Skin epidermis (tissue), 12 donors: Measurements from ENCODE around the gene IFIT1B.
"Not testable (repeated sequence)": the region's sequence is repeated elsewhere in the genome, so short reads cannot be mapped to it uniquely, and the experiment has no call there.

Experiments used
- H3K27ac ChIP-seq, 21 experiments: fragments of 200-600 bp; sonication (generic) in 11 of 21; one replicate each; pipeline ENCODE4 v1.5.0; 2020; ENCODE audit warnings: mild to moderate bottlenecking in 3 of 21, inconsistent platforms in 2 of 21, moderate library complexity in 2 of 21
- H3K4me3 ChIP-seq, 7 experiments: fragments of 200-600 bp; sonication (generic) in 2 of 7; one replicate each; pipeline ENCODE4 v1.5.0; 2020; ENCODE audit warnings: inconsistent platforms in 2 of 7, mild to moderate bottlenecking in 2 of 7, moderate library complexity in 1 of 7

IFIT1B gene

GRCh38 chr10:89347701-89348457, 30.0 kb upstream of the IFIT1B start:
- no peak overlapping the region for H3K4me3 ChIP-seq
- peak overlapping the region in 13 of 21 experiments; percentile 5 to 76 (median 52) for H3K27ac ChIP-seq

- Histone ChIP-seq H3K4me3 (no peak overlapping the region), H3K27ac (peak overlapping the region in 7 of 21 experiments; percentile 3 to 76 (median 53))
Measured at GRCh38 chr10:89348481-89348880, 29.4 kb upstream of the IFIT1B start.

GRCh38 chr10:89348975-89349374, 28.9 kb upstream of the IFIT1B start:
- H3K27ac ChIP-seq = peak overlapping the region in 3 of 21 experiments; percentile 12 to 65 (median 52)
- no peak overlapping the region for H3K4me3 ChIP-seq

- not testable (repeated sequence) for H3K4me3 ChIP-seq
Measured at GRCh38 chr10:89350631-89351315, 27.1 kb upstream of the IFIT1B start.

GRCh38 chr10:89351412-89351779, 26.5 kb upstream of the IFIT1B start:
- H3K4me3 ChIP-seq = no peak overlapping the region
- H3K27ac ChIP-seq = peak overlapping the region in 19 of 21 experiments; percentile 12 to 82 (median 68)

More at GRCh38 chr10:89350631-89351315, 27.1 kb upstream of the IFIT1B start:
- peak overlapping the region in 19 of 21 experiments; percentile 26 to 82 (median 68) for H3K27ac ChIP-seq

- Histone ChIP-seq H3K4me3 (no peak overlapping the region), H3K27ac (peak overlapping the region in 19 of 21 experiments; percentile 12 to 82 (median 68))
Measured at GRCh38 chr10:89351780-89352597, 25.9 kb upstream of the IFIT1B start.

GRCh38 chr10:89352802-89353201, 25.1 kb upstream of the IFIT1B start:
- H3K4me3 ChIP-seq = no peak overlapping the region
- peak overlapping the region in 3 of 21 experiments; percentile 55 to 82 (median 77) for H3K27ac ChIP-seq

- Histone ChIP-seq H3K4me3 (no peak overlapping the region), H3K27ac (no peak overlapping the region)
Measured at GRCh38 chr10:89355394-89355931, 22.4 kb upstream of the IFIT1B start.

GRCh38 chr10:89357096-89357495, 20.8 kb upstream of the IFIT1B start:
- no peak overlapping the region for H3K4me3 ChIP-seq
- H3K27ac ChIP-seq = no peak overlapping the region

- Histone ChIP-seq H3K27ac (no peak overlapping the region), H3K4me3 (no peak overlapping the region)
Measured at GRCh38 chr10:89357975-89358374, 19.9 kb upstream of the IFIT1B start.

GRCh38 chr10:89360157-89360556, 17.7 kb upstream of the IFIT1B start:
- Histone ChIP-seq H3K4me3 (no peak overlapping the region), H3K27ac (no peak overlapping the region)

- Histone ChIP-seq H3K27ac (no peak overlapping the region), H3K4me3 (no peak overlapping the region)
Measured at GRCh38 chr10:89362929-89363328, 14.9 kb upstream of the IFIT1B start.

GRCh38 chr10:89363729-89364442, 14.0 kb upstream of the IFIT1B start:
- H3K27ac ChIP-seq = no peak overlapping the region
- no peak overlapping the region for H3K4me3 ChIP-seq

GRCh38 chr10:89364531-89364930, 13.3 kb upstream of the IFIT1B start:
- Histone ChIP-seq H3K27ac (no peak overlapping the region), H3K4me3 (no peak overlapping the region)

GRCh38 chr10:89367529-89367928, 10.3 kb upstream of the IFIT1B start:
- Histone ChIP-seq H3K27ac (peak overlapping the region in 4 of 21 experiments; percentile 1 to 43 (median 12)), H3K4me3 (no peak overlapping the region)

- Histone ChIP-seq H3K4me3 (no peak overlapping the region), H3K27ac (peak overlapping the region in 2 of 21 experiments; percentile 1 to 3)
Measured at GRCh38 chr10:89368129-89368528, 9.7 kb upstream of the IFIT1B start.

- peak overlapping the region in 3 of 21 experiments; percentile 28 to 42 (median 29) for H3K27ac ChIP-seq
- H3K4me3 ChIP-seq = no peak overlapping the region
Measured at GRCh38 chr10:89369156-89370105, 8.4 kb upstream of the IFIT1B start.

- no peak overlapping the region for H3K27ac ChIP-seq
- no peak overlapping the region for H3K4me3 ChIP-seq
Measured at GRCh38 chr10:89371079-89371478, 6.8 kb upstream of the IFIT1B start.
